NCI-H524 (cell line): ENCODE data around the gene HIF3A.

Experiments
- DNase-seq, 2 experiments: peaks; one replicate each; lab custom pipeline; 2025; lab: John Stamatoyannopoulos, UW

Gene HIF3A

DNA sequence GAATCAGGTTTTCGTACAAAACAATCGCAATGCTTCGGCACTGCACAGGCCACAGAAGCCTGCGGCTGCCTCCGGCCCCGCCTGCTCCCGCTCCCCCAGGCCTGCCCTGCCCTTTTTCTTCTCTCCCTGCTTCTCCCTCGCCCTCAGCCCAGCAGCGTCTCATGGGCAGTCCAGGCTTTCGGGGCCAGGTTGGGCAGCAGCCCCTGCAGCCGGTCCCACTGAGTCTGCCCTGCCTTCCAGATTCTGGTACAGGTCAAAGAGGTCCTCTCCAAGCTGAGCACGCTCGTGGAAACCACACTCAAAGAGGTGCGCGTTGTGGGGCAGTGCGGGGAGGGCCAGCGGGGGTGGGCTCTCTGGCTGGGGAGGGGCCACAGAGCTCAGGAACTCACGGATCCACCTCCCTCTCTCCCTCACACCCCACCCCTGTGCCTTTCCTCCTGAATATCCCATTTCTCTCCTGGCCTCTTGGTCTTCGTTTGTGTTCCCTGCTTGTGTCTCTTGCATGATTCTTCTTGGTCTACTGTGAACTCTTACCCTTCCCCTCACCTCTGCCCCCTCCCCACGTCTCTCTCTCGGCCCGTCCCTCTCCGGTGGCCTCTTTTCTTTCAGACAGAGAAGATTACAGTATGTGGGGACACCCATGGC lies 86.5 kb downstream of the HIF3A start:
- DNase-seq: no peak

DNA sequence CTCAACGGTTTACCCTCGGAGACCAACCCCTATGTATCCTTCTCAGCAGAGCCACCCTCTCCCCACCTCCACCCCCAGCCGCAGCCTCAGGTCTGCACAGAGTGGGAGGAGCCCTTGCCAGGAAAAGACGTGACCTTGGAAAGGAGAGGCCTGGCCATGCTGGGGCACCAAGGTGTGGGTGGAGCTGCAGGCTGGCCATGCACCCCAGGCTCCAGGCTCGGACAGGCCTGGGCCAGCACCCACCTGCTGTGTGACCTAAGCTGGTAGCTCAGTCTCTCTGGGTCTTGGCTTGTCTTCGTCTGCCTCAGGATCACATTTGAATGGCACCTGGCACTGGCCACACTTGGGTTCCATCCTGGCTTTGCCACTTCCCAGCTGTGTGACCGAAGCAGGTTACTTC lies 87.0 kb downstream of the HIF3A start:
- no peak for DNase-seq

DNA sequence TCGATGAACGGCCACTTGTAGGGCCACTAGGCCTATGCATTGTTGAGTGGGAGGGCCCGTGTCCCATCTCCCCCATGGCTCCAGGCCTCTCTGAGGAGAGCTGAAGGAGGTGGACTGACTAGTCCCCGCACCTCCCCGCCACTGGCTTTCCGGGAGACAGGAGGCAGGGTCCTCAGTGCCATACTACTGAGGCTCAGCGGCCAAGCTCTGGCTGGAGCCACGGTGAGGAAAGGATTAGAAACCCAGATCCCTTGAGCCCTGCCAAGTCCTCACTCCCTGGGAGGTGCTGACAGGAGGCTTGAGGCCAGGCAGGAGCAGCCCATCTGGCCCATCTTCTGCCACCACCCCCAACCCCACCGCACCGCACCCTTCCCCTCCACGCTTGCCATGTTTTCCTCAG lies 87.6 kb downstream of the HIF3A start:
- peak; percentile 29 to 56 for DNase-seq

DNA sequence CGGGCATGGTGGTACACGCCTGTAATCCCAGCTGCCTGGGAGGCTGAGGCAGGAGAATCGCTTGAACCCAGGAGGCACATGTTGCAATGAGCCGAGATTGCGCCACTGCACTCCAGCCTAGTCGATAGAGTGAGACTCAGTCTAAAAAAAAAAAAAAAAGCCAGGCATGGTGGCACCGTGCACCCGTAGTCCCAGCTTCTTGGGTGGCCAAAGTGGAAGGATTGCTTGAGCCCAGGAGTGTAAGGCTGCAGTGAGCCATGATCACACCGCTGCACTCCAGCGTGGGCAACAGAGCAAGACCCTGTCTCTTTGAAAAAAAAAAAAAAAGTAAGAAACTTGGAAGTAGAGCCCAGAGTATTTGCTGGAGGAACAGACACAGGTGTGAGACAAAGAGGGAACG lies 88.8 kb downstream of the HIF3A start:
- no peak for DNase-seq

DNA sequence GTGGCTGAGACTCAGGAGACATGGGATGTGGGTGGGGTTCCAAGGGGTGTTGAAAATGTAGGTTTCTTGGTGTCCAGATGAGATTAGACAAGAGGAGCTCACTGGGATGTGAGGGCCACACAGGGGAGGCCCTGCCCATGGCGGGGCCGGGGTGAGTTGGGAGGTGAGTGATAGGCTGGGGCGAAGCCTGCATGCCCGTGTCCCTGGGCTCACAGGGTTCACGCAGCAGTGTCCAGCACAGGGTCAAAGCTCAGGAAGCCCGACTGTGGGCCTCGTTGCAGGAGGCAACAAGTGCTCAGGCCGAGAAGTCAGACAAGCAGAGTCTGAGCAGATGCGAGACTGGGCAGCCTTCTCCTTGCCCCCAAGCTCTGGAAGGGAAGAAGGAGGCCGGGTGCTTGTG lies 89.3 kb downstream of the HIF3A start:
- DNase-seq: no peak

DNA sequence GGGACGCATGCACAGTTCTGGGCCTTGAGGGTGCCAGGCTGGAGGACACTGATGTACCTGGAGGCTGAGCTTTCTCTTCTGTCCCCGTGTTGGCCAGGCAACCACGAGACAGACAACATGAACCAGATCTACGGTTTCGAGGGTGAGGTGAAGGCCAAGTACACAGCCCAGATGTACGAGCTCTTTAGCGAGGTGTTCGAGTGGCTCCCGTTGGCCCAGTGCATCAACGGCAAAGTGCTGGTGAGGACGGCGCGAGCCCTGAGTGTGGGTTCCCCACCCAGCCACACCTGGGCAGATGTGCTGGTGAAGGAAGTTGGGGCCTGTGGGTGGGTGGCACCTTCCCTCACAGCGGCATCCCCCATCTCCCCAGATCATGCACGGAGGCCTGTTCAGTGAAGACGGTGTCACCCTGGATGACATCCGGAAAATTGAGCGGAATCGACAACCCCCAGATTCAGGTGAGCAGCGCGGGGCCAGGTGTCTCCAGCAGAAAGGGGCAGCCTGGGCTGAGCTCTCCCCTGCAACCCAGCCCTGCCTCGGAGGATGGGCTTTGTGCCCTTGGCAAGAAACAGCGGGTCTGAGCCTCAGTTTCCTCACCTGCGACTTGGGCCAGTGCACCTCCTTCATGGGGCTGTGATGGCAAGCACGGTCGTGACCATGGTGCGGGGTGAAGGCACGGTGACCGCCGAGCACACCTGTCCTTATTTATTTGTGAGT lies 90.3 kb downstream of the HIF3A start:
- no peak for DNase-seq

DNA sequence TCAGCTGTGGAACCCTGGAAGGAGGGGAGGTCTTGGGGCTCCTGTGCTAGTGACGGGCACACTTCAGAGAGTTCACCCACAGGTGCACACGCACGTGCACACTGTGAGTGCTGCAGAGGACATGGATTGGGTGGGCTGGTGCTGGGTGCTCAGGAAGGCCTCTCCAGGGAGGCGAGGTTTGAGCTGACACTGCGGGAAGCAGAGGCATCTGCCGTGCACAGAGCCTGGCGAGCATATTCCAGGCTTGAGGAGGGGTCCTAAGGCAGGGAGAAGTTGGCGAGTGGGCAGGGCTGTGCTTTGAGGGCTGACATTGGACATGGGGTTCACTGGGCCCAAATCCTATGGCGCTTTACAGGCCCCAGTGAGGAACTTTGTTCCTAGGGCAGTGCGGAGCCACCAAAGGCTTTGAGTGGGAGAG lies 90.9 kb downstream of the HIF3A start:
- no peak for DNase-seq

DNA sequence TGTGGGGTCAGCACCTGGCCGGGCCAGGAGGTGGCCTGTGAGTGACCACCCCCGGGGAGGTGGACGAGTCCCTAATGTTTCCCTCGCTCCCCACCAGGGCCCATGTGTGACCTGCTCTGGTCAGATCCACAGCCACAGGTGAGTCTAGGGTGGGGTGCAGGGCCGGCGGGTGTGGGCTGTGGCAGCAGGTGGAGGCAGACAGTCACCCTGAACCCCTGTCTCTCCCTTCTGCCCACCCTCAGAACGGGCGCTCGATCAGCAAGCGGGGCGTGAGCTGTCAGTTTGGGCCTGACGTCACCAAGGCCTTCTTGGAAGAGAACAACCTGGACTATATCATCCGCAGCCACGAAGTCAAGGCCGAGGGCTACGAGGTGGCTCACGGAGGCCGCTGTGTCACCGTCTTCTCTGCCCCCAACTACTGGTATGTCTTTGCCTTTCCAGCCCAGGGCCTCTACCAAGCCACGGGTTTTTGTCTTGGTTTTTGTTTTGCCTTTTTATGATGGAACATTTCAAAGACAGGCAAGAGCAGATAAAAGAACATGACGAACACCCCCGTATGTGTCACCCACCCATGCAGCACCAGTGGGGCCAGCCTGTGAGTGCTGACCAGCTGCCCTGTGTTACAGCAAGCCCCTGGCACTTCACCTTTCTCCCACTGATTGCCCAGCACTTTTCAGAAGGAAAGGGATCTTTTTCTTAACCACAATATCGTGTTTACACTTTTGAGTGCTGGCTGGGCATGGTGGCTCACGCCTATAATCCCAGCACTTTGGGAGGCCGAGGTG lies 91.7 kb downstream of the HIF3A start:
- no peak for DNase-seq

DNA sequence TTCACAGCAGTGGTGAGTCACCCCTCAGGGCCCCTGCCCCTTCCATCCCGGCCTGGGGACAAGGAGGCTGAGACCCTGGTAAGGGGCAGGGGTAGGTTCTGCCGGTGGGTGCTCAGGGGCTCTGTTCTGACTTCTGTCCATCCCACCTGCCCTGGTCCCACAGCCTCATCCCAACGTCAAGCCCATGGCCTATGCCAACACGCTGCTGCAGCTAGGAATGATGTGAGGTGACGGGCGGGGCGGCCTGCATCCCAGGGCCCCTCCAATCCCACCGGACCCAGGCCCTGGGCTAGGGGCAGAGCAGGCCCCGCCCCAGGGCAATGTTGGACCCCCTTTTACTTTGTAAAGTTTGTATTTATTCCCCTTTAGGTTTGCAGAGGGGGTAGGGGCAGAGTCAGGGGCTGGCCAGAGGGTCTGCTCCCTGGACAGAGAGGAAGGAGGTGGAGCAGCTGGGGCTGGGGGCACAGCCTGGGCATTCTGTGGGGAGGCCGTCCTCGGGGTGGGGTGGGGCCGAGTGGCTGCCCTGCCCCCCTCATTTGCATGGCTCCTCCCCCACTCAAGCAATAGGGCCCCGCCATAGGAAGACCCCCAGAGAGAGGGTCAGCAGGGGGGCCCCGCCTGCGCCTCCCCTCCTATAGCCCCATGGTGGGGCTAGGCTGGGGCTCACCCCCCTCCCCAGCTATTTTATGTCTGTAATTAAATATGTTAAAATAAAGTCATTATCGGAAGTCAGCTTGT lies 93.4 kb downstream of the HIF3A start:
- no peak for DNase-seq

DNA sequence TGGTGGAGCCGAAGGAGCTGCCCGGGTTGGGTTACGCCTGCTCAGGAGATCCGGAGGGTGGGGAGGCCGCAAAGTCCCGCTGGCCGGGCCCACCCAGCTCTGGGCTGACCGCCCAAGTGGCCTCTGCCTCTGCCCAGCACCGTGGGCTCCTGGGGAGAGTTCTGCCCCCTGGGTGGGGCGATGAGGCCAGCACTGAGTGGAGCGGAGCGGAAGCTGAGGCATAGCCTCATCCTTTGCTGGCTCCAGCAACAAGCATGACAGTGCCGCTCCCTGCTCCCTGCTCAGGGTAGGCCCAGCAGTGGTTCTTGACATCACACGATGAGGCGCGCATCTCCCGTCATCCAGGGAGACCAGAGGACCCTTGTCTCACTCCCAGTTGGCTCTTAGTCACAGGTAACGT lies 94.0 kb downstream of the HIF3A start:
- DNase-seq: no peak

DNA sequence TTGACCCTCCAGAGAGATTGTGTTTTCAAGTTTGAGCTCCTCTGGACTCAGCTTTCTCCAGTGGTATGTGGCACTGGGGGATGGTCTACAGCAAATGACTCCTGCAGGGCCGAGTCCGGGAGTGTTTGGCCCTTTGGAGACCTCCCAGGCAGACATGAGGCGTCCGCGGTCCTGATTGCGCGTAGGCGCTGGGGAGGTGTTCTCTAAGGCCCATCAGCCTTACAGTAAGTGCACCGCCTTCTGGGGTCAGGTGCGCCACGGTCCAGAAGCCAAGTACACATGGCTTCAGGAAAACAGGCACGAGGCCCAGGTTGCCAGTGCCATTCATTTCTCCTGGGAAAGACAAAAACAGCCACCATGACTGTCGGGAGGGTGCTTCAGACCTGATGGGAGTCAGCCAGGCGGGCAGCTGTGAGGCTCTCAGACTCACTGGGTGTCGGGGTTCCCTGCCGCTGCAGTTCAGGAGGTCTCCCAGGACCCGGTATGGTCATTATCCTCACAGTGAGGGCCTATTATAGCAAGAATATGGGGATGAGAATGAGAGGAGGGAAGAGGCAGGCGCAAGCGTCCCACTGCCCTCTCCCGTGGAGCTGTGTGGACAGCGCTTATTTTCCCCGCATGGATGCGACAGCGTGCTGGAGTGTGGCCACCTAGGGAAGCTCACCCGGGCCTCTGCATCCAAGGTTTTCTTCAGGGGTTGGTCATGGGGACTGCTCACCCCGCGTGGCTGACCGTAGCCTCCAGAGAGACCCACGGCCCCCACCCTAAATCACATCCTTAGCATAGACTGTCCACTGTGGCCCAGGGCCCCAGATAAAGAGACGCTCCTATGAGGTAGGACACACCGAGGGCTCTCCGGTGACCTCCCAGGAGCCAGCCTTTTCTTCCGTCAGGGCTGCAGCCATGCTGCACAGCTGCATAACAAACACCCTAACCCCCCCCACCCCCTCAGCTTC lies 94.7 kb downstream of the HIF3A start:
- DNase-seq: no peak

DNA sequence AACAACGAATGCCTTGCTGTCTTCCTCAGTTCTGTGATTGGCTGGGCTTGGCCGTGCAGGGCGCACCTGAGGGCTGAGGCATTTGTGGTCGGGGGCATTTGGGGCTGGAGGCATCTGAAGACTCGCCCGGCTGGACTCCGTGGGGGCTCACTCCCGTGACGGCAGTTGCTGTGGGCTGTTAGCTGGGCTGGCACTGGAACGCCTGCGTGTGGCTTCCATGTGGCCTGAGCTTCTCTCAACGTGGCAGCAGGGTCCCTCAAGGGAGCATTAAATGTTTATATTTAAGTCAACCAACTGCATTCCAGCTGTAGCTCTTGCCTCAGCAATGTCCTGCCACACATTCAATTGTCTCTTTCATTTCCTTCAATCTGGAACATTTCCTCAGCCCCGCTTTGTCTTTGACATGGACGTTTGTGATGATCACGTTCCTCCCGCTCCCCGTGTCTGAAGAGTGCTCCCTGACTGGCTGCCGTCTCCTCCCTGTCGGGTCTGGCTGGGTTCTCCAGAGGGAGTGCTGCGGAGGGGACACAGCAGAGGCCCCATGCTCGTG lies 95.5 kb downstream of the HIF3A start:
- DNase-seq: no peak

DNA sequence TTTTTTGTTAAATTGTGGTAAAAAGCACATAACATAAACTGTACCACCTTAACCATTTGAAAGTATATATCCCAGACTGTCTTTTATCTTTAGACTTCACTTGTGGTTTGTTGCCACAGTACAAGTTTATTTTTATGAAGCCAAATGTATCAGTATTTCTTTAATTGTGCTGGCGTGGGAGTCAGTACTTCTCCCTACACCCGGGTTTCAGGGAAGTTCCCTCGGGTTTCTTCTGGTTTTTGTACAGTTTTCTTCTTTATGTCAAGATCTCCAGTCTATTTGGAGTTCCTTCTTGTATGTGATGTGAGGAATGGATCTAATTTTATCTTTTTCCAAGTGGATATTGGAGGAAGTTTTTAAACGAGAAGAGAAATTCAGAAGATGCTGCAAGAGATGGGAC lies 96.0 kb downstream of the HIF3A start:
- DNase-seq: no peak
